SK-N-SH treated with all-trans-retinoic acid at 6 μM for 48 hours (cell line): Measurements from ENCODE around the gene UBE3C.

Experiments
- ATAC-seq: fragments of 200-7000 bp; cut with Tn5 transposase; 3 replicates; pipeline ENCODE4 v1.9.1; 2020; ENCODE audit warnings: mild to moderate bottlenecking, moderate library complexity
- ARNTL ChIP-seq: fragments of 450-650 bp; formaldehyde crosslinking; IDR thresholded peaks from 2 replicates; pipeline ENCODE4 v1.5.0; 2020; ENCODE audit warnings: low read depth, mild to moderate bottlenecking, moderate library complexity, borderline replicate concordance
- CREB5 ChIP-seq: fragments of 250-450 bp; sonication (Bioruptor Pico); IDR thresholded peaks from 2 replicates; pipeline ENCODE4 v1.5.1; 2020; ENCODE audit warnings: low read depth, mild to moderate bottlenecking, moderate library complexity
- CSDC2 ChIP-seq: fragments of 250-450 bp; sonication (Bioruptor Pico); IDR thresholded peaks from 2 replicates; pipeline ENCODE4 v1.5.0; 2020; ENCODE audit warnings: mild to moderate bottlenecking, moderate library complexity
- CSRNP3 ChIP-seq: fragments of 250-450 bp; sonication (Bioruptor Pico); IDR thresholded peaks from 2 replicates; pipeline ENCODE4 v1.5.1; 2021; ENCODE audit warnings: mild to moderate bottlenecking, moderate library complexity
- ESRRG ChIP-seq: fragments of 250-450 bp; sonication (Bioruptor Pico); IDR thresholded peaks from 2 replicates; pipeline ENCODE4 v1.6.1; 2021; ENCODE audit warnings: mild to moderate bottlenecking
- ISL1 ChIP-seq: fragments of 250-450 bp; sonication (Bioruptor Pico); IDR thresholded peaks from 2 replicates; pipeline ENCODE4 v2.1.2; 2022; ENCODE audit warnings: mild to moderate bottlenecking, moderate library complexity
- OSR1 ChIP-seq: fragments of 250-450 bp; sonication (Bioruptor Pico); IDR thresholded peaks from 2 replicates; pipeline ENCODE4 v1.8.0; 2022; ENCODE audit warnings: moderate library complexity, mild to moderate bottlenecking, inconsistent platforms
- PATZ1 ChIP-seq: fragments of 250-450 bp; sonication (Bioruptor Pico); IDR thresholded peaks from 2 replicates; pipeline ENCODE4 v1.8.0; 2020; ENCODE audit warnings: mild to moderate bottlenecking, moderate library complexity, borderline replicate concordance
- POU6F1 ChIP-seq: fragments of 250-450 bp; sonication (Bioruptor Pico); IDR thresholded peaks from 2 replicates; pipeline ENCODE4 v1.8.0; 2021; ENCODE audit warnings: low read depth, mild to moderate bottlenecking, moderate library complexity, borderline replicate concordance
- PPARA ChIP-seq: fragments of 250-450 bp; sonication (Bioruptor Pico); IDR thresholded peaks from 2 replicates; pipeline ENCODE4 v1.5.0; 2020; ENCODE audit warnings: mild to moderate bottlenecking, borderline replicate concordance
- RARB ChIP-seq: fragments of 250-450 bp; sonication (Bioruptor Pico); IDR thresholded peaks from 2 replicates; pipeline ENCODE4 v1.8.0; 2021; ENCODE audit warnings: mild to moderate bottlenecking, moderate library complexity
- SNAI2 ChIP-seq: fragments of 250-450 bp; sonication (Bioruptor Pico); IDR thresholded peaks from 2 replicates; pipeline ENCODE4 v1.5.0; 2020; ENCODE audit warnings: mild to moderate bottlenecking, moderate library complexity
- TOX ChIP-seq: fragments of 250-450 bp; sonication (Bioruptor Pico); IDR thresholded peaks from 2 replicates; pipeline ENCODE4 v1.8.0; 2021; ENCODE audit warnings: mild to moderate bottlenecking, moderate library complexity, borderline replicate concordance
- TSHZ2 ChIP-seq: fragments of 250-450 bp; sonication (Bioruptor Pico); IDR thresholded peaks from 2 replicates; pipeline ENCODE4 v1.5.0; 2020; ENCODE audit warnings: mild to moderate bottlenecking, moderate library complexity
- ZC3H10 ChIP-seq: fragments of 250-450 bp; sonication (Bioruptor Pico); IDR thresholded peaks from 2 replicates; pipeline ENCODE4 v1.5.1; 2021; ENCODE audit warnings: mild to moderate bottlenecking, moderate library complexity
- ZFP3 ChIP-seq: fragments of 250-450 bp; sonication (Bioruptor Pico); IDR thresholded peaks from 2 replicates; pipeline ENCODE4 v1.5.0; 2020; ENCODE audit warnings: mild to moderate bottlenecking, moderate library complexity
- ZFP30 ChIP-seq: fragments of 450-650 bp; formaldehyde crosslinking; IDR thresholded peaks from 2 replicates; pipeline ENCODE4 v1.5.0; 2022; ENCODE audit warnings: mild to moderate bottlenecking, moderate library complexity
- ZNF565 ChIP-seq: fragments of 450-650 bp; formaldehyde crosslinking; conservative IDR thresholded peaks from 2 replicates; pipeline ENCODE4 v1.5.0; 2020; ENCODE audit warnings: low read depth, mild to moderate bottlenecking, moderate library complexity

The UBE3C gene

GRCh38 chr7:157139810-157140510, 1.2 kb downstream of the UBE3C start:
- TF ChIP-seq TOX (CRISPR knock-in tag) (no peak), ZNF565 (no peak), ARNTL (CRISPR knock-in tag) (no peak), CREB5 (no peak), ZC3H10 (CRISPR knock-in tag) (no peak), ZFP3 (no peak), RARB (no peak), POU6F1 (CRISPR knock-in tag) (no peak), CSDC2 (CRISPR knock-in tag) (no peak), TSHZ2 (CRISPR knock-in tag) (no peak), CSRNP3 (CRISPR knock-in tag) (no peak), ESRRG (CRISPR knock-in tag) (no peak), OSR1 (CRISPR knock-in tag) (no peak), ZFP30 (CRISPR knock-in tag) (no peak), PATZ1 (no peak), PPARA (CRISPR knock-in tag) (no peak), SNAI2 (no peak)
- no peak for ATAC-seq

GRCh38 chr7:157140511-157140905, 1.8 kb downstream of the UBE3C start:
- TF ChIP-seq PATZ1: no peak
- TF ChIP-seq PPARA (CRISPR knock-in tag): no peak
- no peak for TF ChIP-seq CREB5
- no peak for TF ChIP-seq ZNF565
- TF ChIP-seq OSR1 (CRISPR knock-in tag): no peak
- TF ChIP-seq ISL1 (CRISPR knock-in tag): no peak
- no peak for TF ChIP-seq TOX (CRISPR knock-in tag)
- no peak for TF ChIP-seq POU6F1 (CRISPR knock-in tag)
- TF ChIP-seq SNAI2: no peak
- TF ChIP-seq ZFP3: no peak
- no peak for TF ChIP-seq TSHZ2 (CRISPR knock-in tag)
- TF ChIP-seq ESRRG (CRISPR knock-in tag): no peak
- TF ChIP-seq CSDC2 (CRISPR knock-in tag): no peak
- no peak for ATAC-seq
